Gastrocnemius medialis (tissue), 4 donors: ENCODE measurements around the gene EIF3CL.
"Not testable (repeated sequence)": the region's sequence is repeated elsewhere in the genome, so short reads cannot be mapped to it uniquely, and the experiment has no call there.

ENCODE experiments used
- CTCF ChIP-seq, 5 experiments: fragments of 450-650 bp in 3 of 5; fragments of 200-600 bp in 2 of 5; sonication (generic) in 2 of 5; IDR thresholded peaks in 4 of 5; conservative IDR thresholded peaks in 1 of 5; 1 replicate in 4 of 5; 2 replicates in 1 of 5; pipeline ENCODE4 v1.5.1; 2016 to 2019; ENCODE audit warnings: antibody characterized with exemption in 5 of 5, mild to moderate bottlenecking in 3 of 5, moderate library complexity in 3 of 5
- POLR2A ChIP-seq, 2 donors: fragments of 450-650 bp; IDR thresholded peaks; one replicate each; pipeline ENCODE4 v1.6.1; 2017; ENCODE audit warnings: antibody characterized with exemption in 2 of 2, mild to moderate bottlenecking in 2 of 2, moderate library complexity in 2 of 2

GRCh38 chr16:28330232-28330631 lies 73.4 kb downstream of the EIF3CL start:
- not testable (repeated sequence) for TF ChIP-seq CTCF (IDR thresholded peaks at IDR 0.05 in 4 of 5, conservative IDR thresholded peaks at IDR 0.05 in 1 of 5); POLR2A (IDR thresholded peaks at IDR 0.05)
